ENCODE measurements around the gene THOC6. TPM values are rescaled to one million over a fixed set of nuclear protein-coding genes. Genes with fewer than 3 reads are reported as not detected.

Gene THOC6
- total RNA-seq, 2 donors from 2014 or later = 45.8 to 52.4 TPM

DNA sequence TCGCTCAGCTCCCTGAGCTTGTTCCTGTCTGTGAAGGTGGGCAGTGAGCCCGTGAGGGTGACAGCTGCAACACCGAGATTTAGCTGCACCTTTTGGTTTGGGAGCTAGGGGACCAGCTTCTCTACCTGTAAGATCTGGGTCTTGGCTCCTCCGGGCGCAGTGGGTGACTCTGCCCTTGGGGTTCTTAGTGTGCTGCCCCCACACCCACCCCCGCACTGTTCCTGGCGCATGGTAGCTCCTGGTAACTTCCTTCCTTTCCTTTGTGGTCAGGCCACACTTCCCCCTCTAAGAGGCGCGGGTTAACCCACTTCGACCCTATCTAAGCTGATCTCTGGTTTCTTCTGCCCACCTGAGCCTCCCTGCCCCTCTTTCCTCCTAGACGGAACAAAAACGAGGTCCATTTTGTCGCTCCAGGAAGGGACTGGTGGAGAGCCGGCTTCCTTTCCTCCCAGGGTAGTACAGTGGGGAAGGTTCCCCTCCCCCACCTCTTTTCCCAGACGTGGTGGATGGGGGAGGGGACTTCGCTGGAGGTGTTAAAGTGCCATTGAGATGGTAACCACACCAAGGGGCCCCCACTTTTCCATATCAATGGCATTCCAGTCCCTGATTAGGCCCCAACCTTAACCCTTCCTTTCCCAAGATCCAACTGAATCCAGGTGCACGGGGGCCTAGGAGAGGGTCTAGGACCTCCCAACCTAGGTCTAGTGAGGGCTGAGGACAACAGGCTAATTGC lies 15.7 kb upstream of the THOC6 start:
- peak overlapping the region; percentile 51 for H3K4me3 Mint-ChIP-seq
- WGBS, 2 experiments (ENCODE audit: insufficient coverage in 1 of 2, insufficient read length in 1 of 2) = 17 to 19% methylated on average over 6 to 16 of the region's 17 CpGs
- H3K4me1 Mint-ChIP-seq = peaks cover 44% of the 10 kb centered on the region
- Histone ChIP-seq H3K27ac (ENCODE audit: low read depth, low read length) (no peak overlapping the region), H3K9ac (ENCODE audit: extremely low read depth, low read length, poor library complexity, severe bottlenecking) (no peak overlapping the region), H3K9me3 (ENCODE audit: control insufficient read depth, low read length) (no peaks in the 10 kb centered on the region), H3K27me3 (ENCODE audit: control insufficient read depth, insufficient read depth, low read length, poor library complexity, severe bottlenecking) (no peaks in the 10 kb centered on the region), H3K4me3 (ENCODE audit: low read length) (peak overlapping the region; percentile 53), H3K36me3 (ENCODE audit: control insufficient read depth, insufficient read depth, low read length) (no peaks in the 10 kb centered on the region), H3K4me1 (ENCODE audit: control insufficient read depth, insufficient read depth, low read length) (peaks cover 33% of the 10 kb centered on the region)
- peak; percentile 96 for DNase-seq
- no peaks in the 10 kb centered on the region for H3K36me3 Mint-ChIP-seq (ENCODE audit: low read depth)
- H3K27ac Mint-ChIP-seq = peak overlapping the region; percentile 98
- peaks cover 14% of the 10 kb centered on the region for H3K27me3 Mint-ChIP-seq (ENCODE audit: insufficient read depth)
- no peaks in the 10 kb centered on the region for H3K9me3 Mint-ChIP-seq
- TF ChIP-seq, protein P1, sequence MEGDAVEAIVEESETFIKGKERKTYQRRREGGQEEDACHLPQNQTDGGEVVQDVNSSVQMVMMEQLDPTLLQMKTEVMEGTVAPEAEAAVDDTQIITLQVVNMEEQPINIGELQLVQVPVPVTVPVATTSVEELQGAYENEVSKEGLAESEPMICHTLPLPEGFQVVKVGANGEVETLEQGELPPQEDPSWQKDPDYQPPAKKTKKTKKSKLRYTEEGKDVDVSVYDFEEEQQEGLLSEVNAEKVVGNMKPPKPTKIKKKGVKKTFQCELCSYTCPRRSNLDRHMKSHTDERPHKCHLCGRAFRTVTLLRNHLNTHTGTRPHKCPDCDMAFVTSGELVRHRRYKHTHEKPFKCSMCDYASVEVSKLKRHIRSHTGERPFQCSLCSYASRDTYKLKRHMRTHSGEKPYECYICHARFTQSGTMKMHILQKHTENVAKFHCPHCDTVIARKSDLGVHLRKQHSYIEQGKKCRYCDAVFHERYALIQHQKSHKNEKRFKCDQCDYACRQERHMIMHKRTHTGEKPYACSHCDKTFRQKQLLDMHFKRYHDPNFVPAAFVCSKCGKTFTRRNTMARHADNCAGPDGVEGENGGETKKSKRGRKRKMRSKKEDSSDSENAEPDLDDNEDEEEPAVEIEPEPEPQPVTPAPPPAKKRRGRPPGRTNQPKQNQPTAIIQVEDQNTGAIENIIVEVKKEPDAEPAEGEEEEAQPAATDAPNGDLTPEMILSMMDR (conservative IDR thresholded peaks at IDR 0.05) = peak; percentile 18

DNA sequence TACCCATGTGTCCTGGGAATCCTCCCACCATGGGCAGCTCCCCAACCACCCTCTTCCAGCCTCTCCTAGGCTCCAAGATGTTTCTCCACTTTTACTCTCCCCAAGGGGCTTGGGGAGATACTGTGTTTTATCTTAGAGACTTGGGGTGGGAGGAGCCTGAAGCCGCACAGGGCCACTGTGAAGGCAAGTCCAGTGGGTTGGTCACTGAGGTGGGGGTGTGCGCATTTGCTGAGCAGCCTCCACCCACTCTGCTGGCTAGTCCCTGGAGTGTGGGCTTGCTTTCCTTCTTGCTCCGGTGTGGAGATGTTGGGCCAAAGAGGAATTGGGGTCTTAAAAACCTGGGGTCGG lies 15.2 kb upstream of the THOC6 start:
- H3K4me1 Mint-ChIP-seq = peaks cover 49% of the 10 kb centered on the region
- WGBS, 2 experiments (ENCODE audit: insufficient coverage in 1 of 2, insufficient read length in 1 of 2) = 65 to 100% methylated on average over 1 to 4 of the region's 4 CpGs
- no peaks in the 10 kb centered on the region for H3K36me3 ChIP-seq (ENCODE audit: control insufficient read depth, insufficient read depth, low read length)
- no peaks in the 10 kb centered on the region for H3K27me3 ChIP-seq (ENCODE audit: control insufficient read depth, insufficient read depth, low read length, poor library complexity, severe bottlenecking)
- H3K27me3 Mint-ChIP-seq (ENCODE audit: insufficient read depth) = peaks cover 16% of the 10 kb centered on the region
- H3K4me1 ChIP-seq (ENCODE audit: control insufficient read depth, insufficient read depth, low read length) = peaks cover 33% of the 10 kb centered on the region
- H3K4me3 Mint-ChIP-seq = peak overlapping the region; percentile 51
- no peak for DNase-seq
- H3K36me3 Mint-ChIP-seq (ENCODE audit: low read depth) = no peaks in the 10 kb centered on the region
- TF ChIP-seq, protein P1 (conservative IDR thresholded peaks at IDR 0.05) = no peak
- H3K27ac ChIP-seq (ENCODE audit: low read depth, low read length) = no peak overlapping the region
- peak overlapping the region; percentile 98 for H3K27ac Mint-ChIP-seq
- no peaks in the 10 kb centered on the region for H3K9me3 ChIP-seq (ENCODE audit: control insufficient read depth, low read length)
- no peaks in the 10 kb centered on the region for H3K9me3 Mint-ChIP-seq
- H3K4me3 ChIP-seq (ENCODE audit: low read length) = no peak overlapping the region
- H3K9ac ChIP-seq (ENCODE audit: extremely low read depth, low read length, poor library complexity, severe bottlenecking) = no peak overlapping the region

DNA sequence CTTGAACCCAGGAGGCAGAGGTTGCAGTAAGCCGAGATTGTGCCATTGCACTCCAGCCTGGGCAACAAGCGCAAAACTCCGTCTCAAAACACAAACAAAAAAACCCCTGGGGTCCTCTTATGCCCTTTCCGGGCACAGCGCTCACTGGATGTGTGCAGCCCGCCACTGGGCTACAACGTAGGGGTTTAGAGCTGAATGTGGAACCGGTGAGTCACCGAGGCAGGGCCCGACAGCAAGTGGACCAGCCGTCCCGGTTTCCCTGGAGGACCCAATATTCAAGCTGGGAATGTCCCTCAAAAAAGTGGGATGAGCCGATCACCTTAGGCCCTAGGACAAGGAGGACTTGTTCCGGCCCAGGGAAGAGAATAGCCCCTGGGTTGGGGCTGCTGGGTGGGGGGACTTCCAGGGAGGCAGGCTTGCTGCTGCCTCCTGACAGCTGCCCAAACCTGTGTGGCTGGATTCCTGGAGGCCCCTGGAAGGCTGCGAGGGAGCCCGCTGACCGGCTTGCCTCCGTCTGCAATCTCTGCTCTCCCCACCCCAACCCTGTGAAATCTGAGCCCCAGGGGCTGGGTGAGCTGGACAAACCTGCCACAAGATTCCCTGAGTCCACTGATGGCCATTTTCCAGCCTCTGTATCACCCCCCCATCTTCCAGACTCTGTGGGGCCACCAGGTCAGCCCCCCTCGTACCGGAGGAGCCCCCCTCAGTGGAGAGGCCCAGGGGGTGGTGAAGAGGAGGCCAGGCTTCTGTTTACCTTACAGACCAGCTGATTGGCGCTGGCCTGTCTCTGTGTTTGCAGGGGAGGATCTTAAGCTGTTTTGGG lies 14.1 kb upstream of the THOC6 start:
- H3K4me3 ChIP-seq (ENCODE audit: low read length) = no peak overlapping the region
- peaks cover 4% of the 10 kb centered on the region for H3K36me3 Mint-ChIP-seq (ENCODE audit: low read depth)
- peak overlapping the region; percentile 98 for H3K27ac Mint-ChIP-seq
- H3K9me3 ChIP-seq (ENCODE audit: control insufficient read depth, low read length) = no peaks in the 10 kb centered on the region
- H3K4me3 Mint-ChIP-seq = peak overlapping the region; percentile 51
- peaks cover 2% of the 10 kb centered on the region for H3K36me3 ChIP-seq (ENCODE audit: control insufficient read depth, insufficient read depth, low read length)
- H3K4me1 ChIP-seq (ENCODE audit: control insufficient read depth, insufficient read depth, low read length) = peaks cover 33% of the 10 kb centered on the region
- peaks cover 21% of the 10 kb centered on the region for H3K27me3 Mint-ChIP-seq (ENCODE audit: insufficient read depth)
- peaks cover 58% of the 10 kb centered on the region for H3K4me1 Mint-ChIP-seq
- 54% methylated on average over 7 to 21 of the region's 21 CpGs for WGBS, 2 experiments (ENCODE audit: insufficient coverage in 1 of 2, insufficient read length in 1 of 2)
- H3K27me3 ChIP-seq (ENCODE audit: control insufficient read depth, insufficient read depth, low read length, poor library complexity, severe bottlenecking) = no peaks in the 10 kb centered on the region
- no peak overlapping the region for H3K27ac ChIP-seq (ENCODE audit: low read depth, low read length)
- TF ChIP-seq, protein P1 (conservative IDR thresholded peaks at IDR 0.05) = no peak
- peak; percentile 95 for DNase-seq
- H3K9ac ChIP-seq (ENCODE audit: extremely low read depth, low read length, poor library complexity, severe bottlenecking) = no peak overlapping the region
- no peaks in the 10 kb centered on the region for H3K9me3 Mint-ChIP-seq

Data from endodermal cell (in vitro differentiated cells).